ENCODE measurements around the gene RNF19B. TPM values are rescaled to one million over a fixed set of nuclear protein-coding genes. Genes with fewer than 3 reads are reported as not detected.

RNF19B gene
- total RNA-seq, 1 experiment from 2014 or later: 15.0 TPM

GRCh38 chr1:32929366-32929765 lies 35.2 kb downstream of the RNF19B start:
- Histone ChIP-seq H3K56ac (ENCODE audit: insufficient read length, low read depth, low read length) (no peak overlapping the region), H2BK15ac (ENCODE audit: low read depth, low read length) (no peak overlapping the region), H3K79me1 (ENCODE audit: insufficient read depth, low read depth, low read length, poor library complexity, severe bottlenecking) (no peaks in the 10 kb centered on the region), H3T11ph (ENCODE audit: low read length) (no peak overlapping the region), H3K9me3 (ENCODE audit: control insufficient read depth, low read depth, low read length) (no peaks in the 10 kb centered on the region), H2BK120ac (ENCODE audit: low read depth, low read length, poor library complexity, severe bottlenecking) (no peak overlapping the region), H3K4me2 (ENCODE audit: insufficient read depth, insufficient read length, low read length) (no peak overlapping the region), H4K91ac (ENCODE audit: insufficient read length, low read depth, low read length) (no peak overlapping the region), H3K4me1 (ENCODE audit: insufficient read depth, low read length) (no peaks in the 10 kb centered on the region), H2BK20ac (ENCODE audit: low read depth, low read length, poor library complexity, severe bottlenecking) (no peak overlapping the region), H3K79me2 (ENCODE audit: insufficient read depth, low read length) (no peaks in the 10 kb centered on the region), H3K18ac (ENCODE audit: insufficient read length, low read depth, low read length) (no peak overlapping the region), H2BK12ac (ENCODE audit: insufficient read length, low read depth, low read length) (no peak overlapping the region), H3K23ac (ENCODE audit: insufficient read length, low read depth, low read length) (no peak overlapping the region), H4K5ac (ENCODE audit: insufficient read length, low read depth, low read length) (no peak overlapping the region), H2AK5ac (ENCODE audit: insufficient read length, low read length) (no peak overlapping the region), H4K8ac (replicated peaks; ENCODE audit: insufficient read length, low read depth, low read length) (no peak overlapping the region), H2AFZ (ENCODE audit: low read length) (no peak overlapping the region), H3K23me2 (ENCODE audit: insufficient read length, low read depth, low read length, poor library complexity, severe bottlenecking) (peaks cover 12% of the 10 kb centered on the region), H3K27ac (ENCODE audit: insufficient read length, low read depth, low read length) (no peak overlapping the region), H3K14ac (ENCODE audit: insufficient read depth, low read length) (no peak overlapping the region), H3K4ac (ENCODE audit: low read depth, low read length) (no peak overlapping the region), H3K9ac (ENCODE audit: extremely low read depth, insufficient read length, low read length) (no peak overlapping the region), H4K20me1 (ENCODE audit: control insufficient read depth, insufficient read depth, insufficient read length) (no peaks in the 10 kb centered on the region), H3K27me3 (ENCODE audit: insufficient read depth, low read length) (peaks cover 10% of the 10 kb centered on the region; the same call in 1 of the 2 replicates), H2BK5ac (ENCODE audit: insufficient read length, low read length) (no peak overlapping the region)
- H3K27ac Mint-ChIP-seq: no peak overlapping the region
- H3K27me3 Mint-ChIP-seq (ENCODE audit: low read depth): peaks cover 60% of the 10 kb centered on the region
- WGBS (ENCODE audit: extremely low coverage, insufficient read length, low lambda C conversion rate): no CpG with 5 or more reads among the region's 2 CpGs
- H3K4me3 Mint-ChIP-seq: no peak overlapping the region
- TF ChIP-seq, protein P1, sequence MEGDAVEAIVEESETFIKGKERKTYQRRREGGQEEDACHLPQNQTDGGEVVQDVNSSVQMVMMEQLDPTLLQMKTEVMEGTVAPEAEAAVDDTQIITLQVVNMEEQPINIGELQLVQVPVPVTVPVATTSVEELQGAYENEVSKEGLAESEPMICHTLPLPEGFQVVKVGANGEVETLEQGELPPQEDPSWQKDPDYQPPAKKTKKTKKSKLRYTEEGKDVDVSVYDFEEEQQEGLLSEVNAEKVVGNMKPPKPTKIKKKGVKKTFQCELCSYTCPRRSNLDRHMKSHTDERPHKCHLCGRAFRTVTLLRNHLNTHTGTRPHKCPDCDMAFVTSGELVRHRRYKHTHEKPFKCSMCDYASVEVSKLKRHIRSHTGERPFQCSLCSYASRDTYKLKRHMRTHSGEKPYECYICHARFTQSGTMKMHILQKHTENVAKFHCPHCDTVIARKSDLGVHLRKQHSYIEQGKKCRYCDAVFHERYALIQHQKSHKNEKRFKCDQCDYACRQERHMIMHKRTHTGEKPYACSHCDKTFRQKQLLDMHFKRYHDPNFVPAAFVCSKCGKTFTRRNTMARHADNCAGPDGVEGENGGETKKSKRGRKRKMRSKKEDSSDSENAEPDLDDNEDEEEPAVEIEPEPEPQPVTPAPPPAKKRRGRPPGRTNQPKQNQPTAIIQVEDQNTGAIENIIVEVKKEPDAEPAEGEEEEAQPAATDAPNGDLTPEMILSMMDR (conservative IDR thresholded peaks at IDR 0.05): no peak
- no peaks in the 10 kb centered on the region for H3K36me3 Mint-ChIP-seq (ENCODE audit: insufficient read depth in 1 of 3, low read depth in 3 of 3)
- H3K9me3 Mint-ChIP-seq: peaks cover 5 to 9% of the 10 kb centered on the region in 2 experiments; a peak in 4 of 5 replicates
- H3K4me1 Mint-ChIP-seq: peaks cover 25 to 33% of the 10 kb centered on the region in 2 experiments
- DNase-seq: no peak

All from H9 (cell line).